ENCODE data around the gene NFU1. TPM values are rescaled to one million over a fixed set of nuclear protein-coding genes. Genes with fewer than 3 reads are reported as not detected.

The NFU1 gene
- total and polyA plus RNA-seq, 9 of the 15 experiments (the other 6 are each of a cell fraction or from before 2014, with no cell fraction given): 33.3 to 61.8 (median 53.7) TPM

DNA sequence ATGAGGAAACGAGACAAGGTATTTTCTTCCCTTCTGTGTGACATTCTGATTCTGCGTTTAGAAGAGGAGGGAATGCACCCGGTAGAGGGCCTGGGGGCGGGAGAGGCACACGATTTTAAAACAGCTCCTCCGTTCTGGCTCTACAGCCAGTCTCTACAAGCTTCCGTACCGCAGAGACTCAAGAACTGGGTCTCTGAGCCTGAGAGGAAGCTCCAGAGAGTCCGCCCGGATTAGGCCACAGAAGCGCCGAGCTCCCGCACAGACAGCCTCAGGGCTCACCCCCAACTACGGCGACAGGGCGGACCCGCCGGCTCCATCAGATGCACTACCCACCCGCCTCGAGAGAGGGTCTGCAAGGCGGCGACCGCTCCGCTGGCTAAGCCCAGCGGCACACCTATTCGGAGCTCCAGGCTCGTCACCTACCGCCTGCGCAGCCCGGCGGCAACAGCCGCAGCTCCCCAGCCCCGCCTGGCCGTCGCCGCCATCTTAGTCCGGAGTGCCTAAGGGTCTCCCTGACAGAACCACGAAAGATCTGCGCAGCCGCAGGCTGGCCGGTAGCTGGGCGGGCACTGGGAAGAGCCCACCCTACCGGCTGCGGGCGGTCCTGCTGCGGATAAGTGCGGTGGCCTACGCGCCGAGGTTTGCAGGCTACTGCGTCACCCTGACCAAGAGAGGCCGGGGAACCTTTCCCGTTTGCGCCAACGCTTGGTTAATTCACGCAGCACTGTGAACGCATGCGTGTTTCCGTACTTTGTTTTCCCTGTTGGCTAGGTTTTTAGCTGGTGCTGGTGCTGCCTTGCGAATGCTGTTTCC is at the start of gene NFU1 (continued):
- TF ChIP-seq SIX5 (IDR thresholded peaks at IDR 0.05; ENCODE audit: borderline replicate concordance in 1 of 2, insufficient read depth in 1 of 2, low read depth in 1 of 2, low read length in 2 of 2) (peak in 1 of 2 experiments; percentile 10; a peak in 1 of 4 replicates), NR2F6 (CRISPR knock-in tag; IDR thresholded peaks at IDR 0.05) (0 out of 2 replicates have a peak, but pooled peaks have one; percentile 5), NR4A1 (CRISPR knock-in tag; IDR thresholded peaks at IDR 0.05) (no peak), NR4A1 (tag; IDR thresholded peaks at IDR 0.05) (no peak), SMAD1 (IDR thresholded peaks at IDR 0.05; ENCODE audit: low read depth, low read length, partially characterized antibody) (no peak), NUFIP1 (IDR thresholded peaks at IDR 0.05; ENCODE audit: partially characterized antibody) (no peak), ATF1 (CRISPR knock-in tag; IDR thresholded peaks at IDR 0.05) (no peak), ATF1 (tag; IDR thresholded peaks at IDR 0.05) (peak; percentile 91)
- TF ChIP-seq, protein P1, sequence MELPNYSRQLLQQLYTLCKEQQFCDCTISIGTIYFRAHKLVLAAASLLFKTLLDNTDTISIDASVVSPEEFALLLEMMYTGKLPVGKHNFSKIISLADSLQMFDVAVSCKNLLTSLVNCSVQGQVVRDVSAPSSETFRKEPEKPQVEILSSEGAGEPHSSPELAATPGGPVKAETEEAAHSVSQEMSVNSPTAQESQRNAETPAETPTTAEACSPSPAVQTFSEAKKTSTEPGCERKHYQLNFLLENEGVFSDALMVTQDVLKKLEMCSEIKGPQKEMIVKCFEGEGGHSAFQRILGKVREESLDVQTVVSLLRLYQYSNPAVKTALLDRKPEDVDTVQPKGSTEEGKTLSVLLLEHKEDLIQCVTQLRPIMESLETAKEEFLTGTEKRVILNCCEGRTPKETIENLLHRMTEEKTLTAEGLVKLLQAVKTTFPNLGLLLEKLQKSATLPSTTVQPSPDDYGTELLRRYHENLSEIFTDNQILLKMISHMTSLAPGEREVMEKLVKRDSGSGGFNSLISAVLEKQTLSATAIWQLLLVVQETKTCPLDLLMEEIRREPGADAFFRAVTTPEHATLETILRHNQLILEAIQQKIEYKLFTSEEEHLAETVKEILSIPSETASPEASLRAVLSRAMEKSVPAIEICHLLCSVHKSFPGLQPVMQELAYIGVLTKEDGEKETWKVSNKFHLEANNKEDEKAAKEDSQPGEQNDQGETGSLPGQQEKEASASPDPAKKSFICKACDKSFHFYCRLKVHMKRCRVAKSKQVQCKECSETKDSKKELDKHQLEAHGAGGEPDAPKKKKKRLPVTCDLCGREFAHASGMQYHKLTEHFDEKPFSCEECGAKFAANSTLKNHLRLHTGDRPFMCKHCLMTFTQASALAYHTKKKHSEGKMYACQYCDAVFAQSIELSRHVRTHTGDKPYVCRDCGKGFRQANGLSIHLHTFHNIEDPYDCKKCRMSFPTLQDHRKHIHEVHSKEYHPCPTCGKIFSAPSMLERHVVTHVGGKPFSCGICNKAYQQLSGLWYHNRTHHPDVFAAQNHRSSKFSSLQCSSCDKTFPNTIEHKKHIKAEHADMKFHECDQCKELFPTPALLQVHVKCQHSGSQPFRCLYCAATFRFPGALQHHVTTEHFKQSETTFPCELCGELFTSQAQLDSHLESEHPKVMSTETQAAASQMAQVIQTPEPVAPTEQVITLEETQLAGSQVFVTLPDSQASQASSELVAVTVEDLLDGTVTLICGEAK (IDR thresholded peaks at IDR 0.05): no peak
- TF ChIP-seq, protein P1 (CRISPR knock-in tag; IDR thresholded peaks at IDR 0.05): no peak
- TF ChIP-seq, protein P2, sequence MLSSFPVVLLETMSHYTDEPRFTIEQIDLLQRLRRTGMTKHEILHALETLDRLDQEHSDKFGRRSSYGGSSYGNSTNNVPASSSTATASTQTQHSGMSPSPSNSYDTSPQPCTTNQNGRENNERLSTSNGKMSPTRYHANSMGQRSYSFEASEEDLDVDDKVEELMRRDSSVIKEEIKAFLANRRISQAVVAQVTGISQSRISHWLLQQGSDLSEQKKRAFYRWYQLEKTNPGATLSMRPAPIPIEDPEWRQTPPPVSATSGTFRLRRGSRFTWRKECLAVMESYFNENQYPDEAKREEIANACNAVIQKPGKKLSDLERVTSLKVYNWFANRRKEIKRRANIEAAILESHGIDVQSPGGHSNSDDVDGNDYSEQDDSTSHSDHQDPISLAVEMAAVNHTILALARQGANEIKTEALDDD (IDR thresholded peaks at IDR 0.05): no peak

All from K562 (cell line).